Measurements from ENCODE around the gene DIAPH3.

DNA sequence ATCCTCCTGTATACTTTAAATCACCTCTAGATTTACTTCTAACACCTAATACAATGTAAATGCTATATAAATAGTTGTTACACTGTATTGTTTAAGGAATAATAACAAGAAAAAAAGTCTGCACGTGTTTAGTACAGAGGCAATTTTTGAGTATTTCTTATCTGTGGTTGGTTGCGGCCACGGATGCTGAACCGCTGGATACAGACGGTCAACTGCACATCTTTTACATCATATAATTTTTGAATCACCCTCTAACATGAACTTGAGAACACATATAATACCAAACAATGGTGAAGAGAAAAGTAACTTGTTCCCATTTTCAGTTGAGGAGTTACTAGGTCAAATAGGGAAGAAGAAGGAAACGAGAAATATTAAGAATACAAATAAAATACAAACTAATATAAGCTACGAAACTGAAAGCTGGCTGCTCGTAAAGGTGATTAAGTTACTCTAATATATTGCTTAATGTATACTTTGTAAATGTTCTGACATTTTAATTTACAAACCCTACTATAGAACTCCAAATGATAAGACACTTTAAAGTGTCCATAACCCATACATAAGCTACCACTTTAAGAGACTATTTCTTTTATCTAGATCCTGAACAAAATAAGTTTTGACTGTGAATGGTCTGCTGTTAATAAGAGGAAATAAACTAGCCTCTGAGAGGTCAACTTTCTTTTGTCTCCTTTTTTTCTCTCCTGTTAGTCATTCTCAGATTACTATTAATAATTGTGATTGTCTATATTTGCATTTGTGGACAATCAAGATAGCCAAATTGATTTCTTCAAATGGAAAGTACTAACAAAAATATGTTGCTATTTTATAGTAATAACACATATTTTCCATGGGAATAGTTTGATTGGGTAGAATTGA, 457.4 kb downstream of the DIAPH3 start:
- no peak for TF ChIP-seq POLR2A (IDR thresholded peaks at IDR 0.05; ENCODE audit: low read depth, low read length)
- no peak for TF ChIP-seq POLR2AphosphoS5 (IDR thresholded peaks at IDR 0.05; ENCODE audit: low read depth, low read length)
- no peak for TF ChIP-seq TAF1 (IDR thresholded peaks at IDR 0.05; ENCODE audit: borderline replicate concordance, low read depth, low read length)

All from GM12892 (cell line).